Measurements from ENCODE around the gene ACTL8. TPM values are rescaled to one million over a fixed set of nuclear protein-coding genes. Genes with fewer than 3 reads are reported as not detected.

Gene ACTL8
- polyA plus RNA-seq, 2 of the 4 experiments (the other 2 are of a cell fraction), result 0.30 to 1.3 TPM

DNA sequence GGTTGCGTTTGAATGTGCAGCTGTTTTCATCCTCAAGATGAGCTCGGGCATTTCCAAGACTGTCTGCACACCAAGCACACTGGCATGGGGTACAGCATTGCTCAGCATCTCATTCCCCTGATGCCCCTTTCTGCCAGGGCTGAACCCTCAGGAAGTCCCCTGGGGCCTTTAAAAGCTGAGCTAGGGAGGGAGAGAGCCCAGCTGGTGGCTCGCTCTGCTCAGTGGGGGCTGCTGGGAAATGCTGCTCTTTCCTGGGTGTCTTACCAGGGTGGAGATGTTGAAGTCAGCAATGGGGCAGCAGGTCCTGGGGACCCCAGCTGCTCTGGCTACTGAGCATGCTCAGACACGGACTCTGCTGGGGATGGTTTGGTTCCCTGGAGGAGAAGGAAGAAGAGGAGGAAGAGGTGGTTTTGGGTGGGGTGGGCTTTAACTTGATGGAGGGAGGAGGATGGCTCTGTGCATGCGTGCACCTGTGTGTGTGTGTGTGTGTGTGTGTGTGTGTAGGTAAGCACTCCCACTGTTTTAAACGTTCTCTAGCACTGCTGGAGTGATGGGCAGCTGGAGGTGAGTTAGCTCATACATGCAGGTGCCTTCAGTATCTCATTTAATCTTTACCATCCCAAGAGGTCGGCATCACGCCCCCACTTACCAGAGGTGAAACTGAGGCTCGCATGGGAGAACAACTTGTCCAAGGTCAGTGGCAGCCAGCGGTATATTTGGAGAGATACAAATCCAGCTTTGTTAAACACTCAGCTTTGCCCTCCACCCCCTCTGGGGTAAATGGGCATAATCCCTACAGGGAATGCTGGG, 40.9 kb downstream of the ACTL8 start:
- FAIRE-seq, result no peak
- H3K27ac ChIP-seq, result no peak overlapping the region
- H3K4me3 ChIP-seq, result no peak overlapping the region
- POLR2A ChIA-PET, result no interaction called here
- no peak for DNase-seq (ENCODE audit: low read depth in 1 of 2, low spot score in 1 of 2)
- 0 out of 3 replicates have a peak, but pooled peaks cover 1% of the 10 kb centered on the region for H3K4me1 ChIP-seq
- WGBS (ENCODE audit: missing lambda C conversion rate), result 59% methylated on average over 6 of the region's 10 CpGs
- no peak overlapping the region for H3K4me2 ChIP-seq
- TF ChIP-seq JUN (IDR thresholded peaks at IDR 0.05) (no peak), KDM5A (IDR thresholded peaks at IDR 0.05) (no peak), MYC (IDR thresholded peaks at IDR 0.05; ENCODE audit: borderline replicate concordance, low read length) (no peak), CEBPB (IDR thresholded peaks at IDR 0.05) (no peak), RAD21 (conservative IDR thresholded peaks at IDR 0.05 in 1 of 2, IDR thresholded peaks at IDR 0.05 in 1 of 2) (no peak), CHD4 (IDR thresholded peaks at IDR 0.05; ENCODE audit: borderline replicate concordance) (no peak), SREBF2 (IDR thresholded peaks at IDR 0.05) (no peak), EHF (CRISPR knock-in tag; IDR thresholded peaks at IDR 0.05) (no peak), MAZ (IDR thresholded peaks at IDR 0.05; ENCODE audit: borderline replicate concordance, low read depth, low read length) (no peak), RCOR1 (IDR thresholded peaks at IDR 0.05; ENCODE audit: low read depth, low read length) (no peak), TFCP2L1 (CRISPR knock-in tag; IDR thresholded peaks at IDR 0.05) (no peak), FOXS1 (CRISPR knock-in tag; IDR thresholded peaks at IDR 0.05) (no peak), FOSL2 (IDR thresholded peaks at IDR 0.05) (no peak), FOSL2 (CRISPR knock-in tag; IDR thresholded peaks at IDR 0.05) (no peak), GATA3 (IDR thresholded peaks at IDR 0.05; ENCODE audit: borderline replicate concordance) (no peak)
- TF ChIP-seq, protein P1, sequence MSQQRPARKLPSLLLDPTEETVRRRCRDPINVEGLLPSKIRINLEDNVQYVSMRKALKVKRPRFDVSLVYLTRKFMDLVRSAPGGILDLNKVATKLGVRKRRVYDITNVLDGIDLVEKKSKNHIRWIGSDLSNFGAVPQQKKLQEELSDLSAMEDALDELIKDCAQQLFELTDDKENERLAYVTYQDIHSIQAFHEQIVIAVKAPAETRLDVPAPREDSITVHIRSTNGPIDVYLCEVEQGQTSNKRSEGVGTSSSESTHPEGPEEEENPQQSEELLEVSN (IDR thresholded peaks at IDR 0.05; ENCODE audit: borderline replicate concordance, low read depth), result no peak
- TF ChIP-seq, protein P2, sequence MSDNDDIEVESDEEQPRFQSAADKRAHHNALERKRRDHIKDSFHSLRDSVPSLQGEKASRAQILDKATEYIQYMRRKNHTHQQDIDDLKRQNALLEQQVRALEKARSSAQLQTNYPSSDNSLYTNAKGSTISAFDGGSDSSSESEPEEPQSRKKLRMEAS (IDR thresholded peaks at IDR 0.05), result no peak
- TF ChIP-seq, protein P3, sequence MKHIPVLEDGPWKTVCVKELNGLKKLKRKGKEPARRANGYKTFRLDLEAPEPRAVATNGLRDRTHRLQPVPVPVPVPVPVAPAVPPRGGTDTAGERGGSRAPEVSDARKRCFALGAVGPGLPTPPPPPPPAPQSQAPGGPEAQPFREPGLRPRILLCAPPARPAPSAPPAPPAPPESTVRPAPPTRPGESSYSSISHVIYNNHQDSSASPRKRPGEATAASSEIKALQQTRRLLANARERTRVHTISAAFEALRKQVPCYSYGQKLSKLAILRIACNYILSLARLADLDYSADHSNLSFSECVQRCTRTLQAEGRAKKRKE (CRISPR knock-in tag; IDR thresholded peaks at IDR 0.05; ENCODE audit: low read depth), result no peak
- TF ChIP-seq, protein P4, sequence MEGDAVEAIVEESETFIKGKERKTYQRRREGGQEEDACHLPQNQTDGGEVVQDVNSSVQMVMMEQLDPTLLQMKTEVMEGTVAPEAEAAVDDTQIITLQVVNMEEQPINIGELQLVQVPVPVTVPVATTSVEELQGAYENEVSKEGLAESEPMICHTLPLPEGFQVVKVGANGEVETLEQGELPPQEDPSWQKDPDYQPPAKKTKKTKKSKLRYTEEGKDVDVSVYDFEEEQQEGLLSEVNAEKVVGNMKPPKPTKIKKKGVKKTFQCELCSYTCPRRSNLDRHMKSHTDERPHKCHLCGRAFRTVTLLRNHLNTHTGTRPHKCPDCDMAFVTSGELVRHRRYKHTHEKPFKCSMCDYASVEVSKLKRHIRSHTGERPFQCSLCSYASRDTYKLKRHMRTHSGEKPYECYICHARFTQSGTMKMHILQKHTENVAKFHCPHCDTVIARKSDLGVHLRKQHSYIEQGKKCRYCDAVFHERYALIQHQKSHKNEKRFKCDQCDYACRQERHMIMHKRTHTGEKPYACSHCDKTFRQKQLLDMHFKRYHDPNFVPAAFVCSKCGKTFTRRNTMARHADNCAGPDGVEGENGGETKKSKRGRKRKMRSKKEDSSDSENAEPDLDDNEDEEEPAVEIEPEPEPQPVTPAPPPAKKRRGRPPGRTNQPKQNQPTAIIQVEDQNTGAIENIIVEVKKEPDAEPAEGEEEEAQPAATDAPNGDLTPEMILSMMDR (IDR thresholded peaks at IDR 0.05), result no peak
- TF ChIP-seq, protein P5, sequence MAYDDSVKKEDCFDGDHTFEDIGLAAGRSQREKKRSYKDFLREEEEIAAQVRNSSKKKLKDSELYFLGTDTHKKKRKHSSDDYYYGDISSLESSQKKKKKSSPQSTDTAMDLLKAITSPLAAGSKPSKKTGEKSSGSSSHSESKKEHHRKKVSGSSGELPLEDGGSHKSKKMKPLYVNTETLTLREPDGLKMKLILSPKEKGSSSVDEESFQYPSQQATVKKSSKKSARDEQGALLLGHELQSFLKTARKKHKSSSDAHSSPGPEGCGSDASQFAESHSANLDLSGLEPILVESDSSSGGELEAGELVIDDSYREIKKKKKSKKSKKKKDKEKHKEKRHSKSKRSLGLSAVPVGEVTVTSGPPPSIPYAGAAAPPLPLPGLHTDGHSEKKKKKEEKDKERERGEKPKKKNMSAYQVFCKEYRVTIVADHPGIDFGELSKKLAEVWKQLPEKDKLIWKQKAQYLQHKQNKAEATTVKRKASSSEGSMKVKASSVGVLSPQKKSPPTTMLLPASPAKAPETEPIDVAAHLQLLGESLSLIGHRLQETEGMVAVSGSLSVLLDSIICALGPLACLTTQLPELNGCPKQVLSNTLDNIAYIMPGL (CRISPR knock-in tag; IDR thresholded peaks at IDR 0.05; ENCODE audit: borderline replicate concordance), result no peak
- no peak for ATAC-seq
- CTCF ChIA-PET, result interaction anchor here (0.6 to 1.3 kb wide), 2 partner anchors 20 to 160 kb away, joined by 3 to 4 read pairs; no protein-coding TSS in a partner anchor
- no peaks in the 10 kb centered on the region for H3K9me3 ChIP-seq

DNA sequence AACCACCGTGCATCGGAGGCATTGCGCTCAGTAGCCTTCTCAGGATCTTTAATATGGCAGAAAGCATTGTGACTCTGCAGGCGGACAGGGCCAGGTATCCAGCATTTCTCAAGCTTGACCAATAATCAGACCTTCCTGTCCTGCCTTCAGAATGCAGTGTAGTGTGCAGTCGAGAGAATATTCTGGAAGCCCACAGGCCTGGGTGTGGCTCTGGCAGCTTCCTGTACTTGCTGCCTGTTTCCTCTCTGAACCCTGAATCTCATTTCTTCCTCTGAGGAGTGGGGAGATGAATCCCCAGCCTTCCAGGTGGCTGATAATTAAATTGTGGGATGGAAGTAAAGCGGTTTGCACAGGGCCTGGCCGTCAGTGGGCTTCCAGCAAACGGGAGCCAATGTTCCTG, 42.3 kb downstream of the ACTL8 start:
- ATAC-seq (no peak), DNase-seq (ENCODE audit: low read depth in 1 of 2, low spot score in 1 of 2) (no peak), FAIRE-seq (no peak)
- H3K27ac ChIP-seq, result no peak overlapping the region
- H3K4me3 ChIP-seq, result no peak overlapping the region
- no peak overlapping the region for H3K4me2 ChIP-seq
- H3K9me3 ChIP-seq, result no peaks in the 10 kb centered on the region
- WGBS (ENCODE audit: missing lambda C conversion rate), result 63% methylated on average over 8 of the region's 8 CpGs
- ChIA-PET POLR2A (no interaction called here), CTCF (interaction anchor here (1.0 to 2.3 kb wide), 2 partner anchors 29 to 101 kb away, joined by 3 to 7 read pairs; no protein-coding TSS in a partner anchor)
- H3K4me1 ChIP-seq, result 0 out of 3 replicates have a peak, but pooled peaks cover 4% of the 10 kb centered on the region
- TF ChIP-seq CBX2 (IDR thresholded peaks at IDR 0.05; ENCODE audit: borderline replicate concordance, low read depth), result no peak
- TF ChIP-seq CBX8 (IDR thresholded peaks at IDR 0.05), result no peak
- TF ChIP-seq, protein P6, sequence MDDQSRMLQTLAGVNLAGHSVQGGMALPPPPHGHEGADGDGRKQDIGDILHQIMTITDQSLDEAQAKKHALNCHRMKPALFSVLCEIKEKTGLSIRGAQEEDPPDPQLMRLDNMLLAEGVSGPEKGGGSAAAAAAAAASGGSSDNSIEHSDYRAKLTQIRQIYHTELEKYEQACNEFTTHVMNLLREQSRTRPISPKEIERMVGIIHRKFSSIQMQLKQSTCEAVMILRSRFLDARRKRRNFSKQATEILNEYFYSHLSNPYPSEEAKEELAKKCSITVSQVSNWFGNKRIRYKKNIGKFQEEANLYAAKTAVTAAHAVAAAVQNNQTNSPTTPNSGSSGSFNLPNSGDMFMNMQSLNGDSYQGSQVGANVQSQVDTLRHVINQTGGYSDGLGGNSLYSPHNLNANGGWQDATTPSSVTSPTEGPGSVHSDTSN (IDR thresholded peaks at IDR 0.05), result no peak
- TF ChIP-seq RFX5 (IDR thresholded peaks at IDR 0.05), result no peak
- TF ChIP-seq SREBF2 (IDR thresholded peaks at IDR 0.05), result no peak
- TF ChIP-seq, protein P7, sequence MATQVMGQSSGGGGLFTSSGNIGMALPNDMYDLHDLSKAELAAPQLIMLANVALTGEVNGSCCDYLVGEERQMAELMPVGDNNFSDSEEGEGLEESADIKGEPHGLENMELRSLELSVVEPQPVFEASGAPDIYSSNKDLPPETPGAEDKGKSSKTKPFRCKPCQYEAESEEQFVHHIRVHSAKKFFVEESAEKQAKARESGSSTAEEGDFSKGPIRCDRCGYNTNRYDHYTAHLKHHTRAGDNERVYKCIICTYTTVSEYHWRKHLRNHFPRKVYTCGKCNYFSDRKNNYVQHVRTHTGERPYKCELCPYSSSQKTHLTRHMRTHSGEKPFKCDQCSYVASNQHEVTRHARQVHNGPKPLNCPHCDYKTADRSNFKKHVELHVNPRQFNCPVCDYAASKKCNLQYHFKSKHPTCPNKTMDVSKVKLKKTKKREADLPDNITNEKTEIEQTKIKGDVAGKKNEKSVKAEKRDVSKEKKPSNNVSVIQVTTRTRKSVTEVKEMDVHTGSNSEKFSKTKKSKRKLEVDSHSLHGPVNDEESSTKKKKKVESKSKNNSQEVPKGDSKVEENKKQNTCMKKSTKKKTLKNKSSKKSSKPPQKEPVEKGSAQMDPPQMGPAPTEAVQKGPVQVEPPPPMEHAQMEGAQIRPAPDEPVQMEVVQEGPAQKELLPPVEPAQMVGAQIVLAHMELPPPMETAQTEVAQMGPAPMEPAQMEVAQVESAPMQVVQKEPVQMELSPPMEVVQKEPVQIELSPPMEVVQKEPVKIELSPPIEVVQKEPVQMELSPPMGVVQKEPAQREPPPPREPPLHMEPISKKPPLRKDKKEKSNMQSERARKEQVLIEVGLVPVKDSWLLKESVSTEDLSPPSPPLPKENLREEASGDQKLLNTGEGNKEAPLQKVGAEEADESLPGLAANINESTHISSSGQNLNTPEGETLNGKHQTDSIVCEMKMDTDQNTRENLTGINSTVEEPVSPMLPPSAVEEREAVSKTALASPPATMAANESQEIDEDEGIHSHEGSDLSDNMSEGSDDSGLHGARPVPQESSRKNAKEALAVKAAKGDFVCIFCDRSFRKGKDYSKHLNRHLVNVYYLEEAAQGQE (IDR thresholded peaks at IDR 0.05), result no peak
- no peak for TF ChIP-seq NFE2L2 (conservative IDR thresholded peaks at IDR 0.05; ENCODE audit: low read length)
- TF ChIP-seq SMC3 (IDR thresholded peaks at IDR 0.05), result no peak
- TF ChIP-seq RAD21 (conservative IDR thresholded peaks at IDR 0.05 in 1 of 2, IDR thresholded peaks at IDR 0.05 in 1 of 2), result no peak
